Stimulated activated effector memory CD8-positive, alpha-beta T cell treated with anti-CD3 and anti-CD28 coated beads, Interleukin-12 subunit alpha, Interleukin-12 subunit beta, amount 100 ng/mL, for 72 hours (primary cell): ENCODE data around the gene NDST4.

Experiments used
- ATAC-seq: fragments of 150-1000 bp; cut with Tn5 transposase; 2 replicates; pipeline ENCODE4 v1.10.0; 2021
- DNase-seq, 2 donors: peaks; one replicate each; pipeline ENCODE4 v3.0.0; 2021 to 2022; ENCODE audit warnings: low spot score in 2 of 2
- H3K27ac Mint-ChIP-seq: one replicate; pipeline ENCODE4 v1.8.0; 2022; ENCODE audit warnings: mild to moderate bottlenecking, mixed read lengths
- H3K36me3 Mint-ChIP-seq: one replicate; pipeline ENCODE4 v1.8.0; 2022; ENCODE audit warnings: mild to moderate bottlenecking, mixed read lengths
- H3K4me1 Mint-ChIP-seq: one replicate; pipeline ENCODE4 v1.8.0; 2022; ENCODE audit warnings: mixed read lengths
- H3K4me3 Mint-ChIP-seq: one replicate; pipeline ENCODE4 v1.8.0; 2022; ENCODE audit warnings: mild to moderate bottlenecking, mixed read lengths
- H3K9me3 Mint-ChIP-seq: one replicate; pipeline ENCODE4 v1.8.0; 2022; ENCODE audit warnings: mixed read lengths

The NDST4 gene

DNA sequence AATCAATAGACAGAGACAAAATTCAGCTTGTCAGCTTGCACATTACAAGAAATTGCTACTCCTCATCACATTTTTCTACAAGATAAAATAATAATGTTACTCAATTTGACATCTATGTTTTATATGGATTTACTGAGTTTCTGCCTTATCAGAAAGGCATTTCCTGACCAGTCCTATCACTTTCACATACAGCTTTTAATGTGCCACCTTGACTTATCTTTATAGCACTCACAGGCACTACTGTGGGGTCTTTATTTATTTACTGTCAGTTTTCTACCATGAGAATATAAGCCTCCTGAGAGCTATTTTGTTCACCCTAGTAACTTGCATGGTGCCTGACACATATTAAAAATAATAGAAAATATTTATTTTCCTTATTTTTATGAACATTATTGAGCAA, 6.0 kb downstream of the NDST4 start:
- no peaks in the 10 kb centered on the region for H3K36me3 Mint-ChIP-seq
- H3K9me3 Mint-ChIP-seq, result no peaks in the 10 kb centered on the region
- no peak for ATAC-seq
- H3K4me1 Mint-ChIP-seq, result no peaks in the 10 kb centered on the region
- DNase-seq, result no peak
- no peak overlapping the region for H3K4me3 Mint-ChIP-seq
- no peak overlapping the region for H3K27ac Mint-ChIP-seq

DNA sequence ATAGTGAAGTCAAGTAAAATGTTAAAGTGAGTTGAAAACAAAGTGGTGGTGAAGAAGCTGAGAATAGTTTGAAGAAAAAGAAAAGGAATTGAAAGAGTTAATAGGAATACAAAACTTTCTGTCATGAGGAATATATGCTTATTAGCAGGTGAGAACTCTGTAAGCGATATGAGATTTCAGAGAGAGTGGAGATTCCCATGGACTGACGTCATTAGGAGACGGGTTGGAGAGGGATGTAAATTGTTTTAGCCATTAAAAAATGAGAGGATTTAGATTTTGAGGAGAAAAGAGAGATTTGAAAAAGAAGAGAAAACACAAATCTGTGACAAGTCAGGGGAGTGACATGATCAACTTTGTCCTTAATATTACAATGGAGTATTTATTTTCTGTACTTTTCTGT, 11.7 kb downstream of the NDST4 start:
- no peak overlapping the region for H3K27ac Mint-ChIP-seq
- no peak for ATAC-seq
- H3K36me3 Mint-ChIP-seq, result no peaks in the 10 kb centered on the region
- H3K4me3 Mint-ChIP-seq, result no peak overlapping the region
- DNase-seq, result no peak
- H3K4me1 Mint-ChIP-seq, result no peaks in the 10 kb centered on the region
- no peaks in the 10 kb centered on the region for H3K9me3 Mint-ChIP-seq

DNA sequence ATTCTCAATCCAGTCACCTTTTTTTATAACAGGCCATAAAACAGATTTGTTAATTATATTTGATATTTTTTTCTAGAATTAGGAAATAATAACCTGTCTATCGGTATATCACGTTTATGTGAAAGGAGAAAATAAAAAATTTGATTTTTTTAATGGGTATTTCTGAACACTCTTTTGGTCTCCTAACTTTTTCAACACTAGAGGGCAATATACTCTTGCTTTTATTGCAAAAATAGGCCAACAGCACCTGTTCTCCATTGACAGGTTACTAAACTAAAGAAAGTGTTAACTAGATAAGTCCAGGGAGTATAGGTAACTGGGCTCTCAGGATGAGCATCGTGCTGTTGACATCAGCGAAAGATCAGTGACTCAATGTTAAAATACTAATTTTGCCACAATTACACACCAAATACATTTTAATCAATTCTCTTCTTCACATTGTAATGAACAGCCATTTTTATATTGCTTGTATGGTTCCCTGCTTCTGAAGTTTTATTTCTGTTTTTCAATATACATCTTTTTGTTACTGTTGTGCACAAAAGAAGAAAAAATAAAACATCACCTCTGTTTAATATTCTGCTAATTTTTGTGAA, 22.8 kb downstream of the NDST4 start:
- no peaks in the 10 kb centered on the region for H3K9me3 Mint-ChIP-seq
- no peak for ATAC-seq
- no peak for DNase-seq
- H3K4me3 Mint-ChIP-seq, result no peak overlapping the region
- H3K36me3 Mint-ChIP-seq, result no peaks in the 10 kb centered on the region
- H3K4me1 Mint-ChIP-seq, result no peaks in the 10 kb centered on the region
- no peak overlapping the region for H3K27ac Mint-ChIP-seq

DNA sequence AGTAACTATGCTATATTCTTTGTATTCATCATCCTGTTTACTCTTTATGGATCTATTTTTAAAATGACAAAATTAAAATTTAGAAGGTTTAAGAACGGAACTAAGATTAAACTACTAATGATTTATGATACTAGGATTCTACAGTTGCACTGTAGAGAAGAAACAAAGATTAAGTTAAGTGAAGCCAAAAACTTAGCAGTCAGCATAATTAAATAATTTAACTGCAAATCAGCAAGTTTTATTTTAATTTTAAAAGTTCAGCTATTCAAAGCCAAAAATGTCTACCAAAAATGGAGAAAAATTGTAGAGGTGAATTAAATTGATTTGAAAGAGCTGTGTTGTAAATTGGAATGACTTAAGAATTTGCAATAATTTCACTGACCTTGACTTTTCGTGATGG, 30.8 kb downstream of the NDST4 start:
- no peak for ATAC-seq
- Mint-ChIP-seq H3K36me3 (no peaks in the 10 kb centered on the region), H3K4me3 (no peak overlapping the region), H3K27ac (no peak overlapping the region), H3K9me3 (peaks cover 2% of the 10 kb centered on the region), H3K4me1 (no peaks in the 10 kb centered on the region)
- no peak for DNase-seq

DNA sequence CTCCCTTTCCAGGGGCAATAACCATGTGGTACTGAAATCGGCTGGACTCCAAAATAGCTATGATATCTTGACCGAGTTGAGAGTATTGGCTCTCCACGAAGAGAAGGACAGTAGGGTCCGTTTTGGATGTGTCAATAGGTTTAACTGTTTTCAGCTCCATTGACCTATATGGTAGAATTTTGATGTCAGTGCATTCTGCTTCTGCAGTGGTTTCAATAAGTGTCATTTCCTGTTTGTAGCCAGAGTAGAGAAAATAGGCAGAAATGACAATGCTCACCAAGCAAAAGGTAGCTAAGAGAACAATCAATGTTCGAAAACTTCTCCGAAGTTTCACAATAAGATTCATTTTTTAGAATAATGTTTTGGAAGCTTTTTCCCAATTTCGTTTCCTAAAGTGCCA, 36.7 kb downstream of the NDST4 start:
- no peak overlapping the region for H3K27ac Mint-ChIP-seq
- ATAC-seq, result no peak
- H3K4me1 Mint-ChIP-seq, result no peaks in the 10 kb centered on the region
- no peaks in the 10 kb centered on the region for H3K36me3 Mint-ChIP-seq
- H3K4me3 Mint-ChIP-seq, result no peak overlapping the region
- no peaks in the 10 kb centered on the region for H3K9me3 Mint-ChIP-seq
- DNase-seq, result no peak

DNA sequence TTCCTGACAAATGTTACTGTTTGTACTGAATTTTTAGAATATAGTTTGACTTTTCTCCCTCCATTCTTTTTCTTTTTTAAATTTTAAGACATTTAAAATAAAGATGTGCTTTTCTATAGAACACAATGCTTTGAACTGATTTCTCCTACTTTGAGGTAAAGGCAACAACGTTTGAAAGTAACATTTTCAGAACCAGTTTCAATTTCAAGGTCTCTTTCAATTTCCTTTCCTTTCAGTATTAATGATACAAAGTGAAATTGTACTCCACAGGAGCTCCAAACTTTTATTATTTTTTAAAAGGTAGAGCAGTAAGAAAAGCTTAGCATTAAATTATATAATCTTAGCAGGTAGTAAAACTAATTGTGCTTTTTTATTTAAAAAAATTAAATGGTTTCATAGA, 54.9 kb downstream of the NDST4 start:
- ATAC-seq (no peak), DNase-seq (no peak)
- Mint-ChIP-seq H3K36me3 (no peaks in the 10 kb centered on the region), H3K4me3 (no peak overlapping the region), H3K27ac (no peak overlapping the region), H3K9me3 (peaks cover 3% of the 10 kb centered on the region), H3K4me1 (no peaks in the 10 kb centered on the region)

DNA sequence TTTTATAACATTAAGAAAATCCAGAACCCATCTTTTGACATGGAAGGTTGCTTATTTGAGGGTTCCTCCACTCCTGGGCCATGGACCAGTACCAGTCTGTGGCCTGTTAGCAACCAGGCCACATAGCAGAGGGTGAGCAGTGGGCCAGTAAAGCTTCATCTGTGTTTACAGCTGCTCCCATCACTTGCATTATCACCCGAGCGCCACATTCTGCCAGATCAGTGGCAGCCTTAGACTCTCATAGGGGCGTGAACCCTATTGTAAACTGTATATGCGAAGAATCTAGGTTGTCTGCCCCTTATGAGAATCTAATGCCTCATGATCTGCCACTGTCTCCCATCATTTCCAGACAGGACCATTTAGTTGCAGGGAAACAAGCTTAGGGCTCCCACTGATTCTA, 58.6 kb downstream of the NDST4 start:
- Mint-ChIP-seq H3K4me1 (no peaks in the 10 kb centered on the region), H3K36me3 (no peaks in the 10 kb centered on the region), H3K27ac (no peak overlapping the region), H3K9me3 (no peaks in the 10 kb centered on the region), H3K4me3 (no peak overlapping the region)
- ATAC-seq (no peak), DNase-seq (no peak)

DNA sequence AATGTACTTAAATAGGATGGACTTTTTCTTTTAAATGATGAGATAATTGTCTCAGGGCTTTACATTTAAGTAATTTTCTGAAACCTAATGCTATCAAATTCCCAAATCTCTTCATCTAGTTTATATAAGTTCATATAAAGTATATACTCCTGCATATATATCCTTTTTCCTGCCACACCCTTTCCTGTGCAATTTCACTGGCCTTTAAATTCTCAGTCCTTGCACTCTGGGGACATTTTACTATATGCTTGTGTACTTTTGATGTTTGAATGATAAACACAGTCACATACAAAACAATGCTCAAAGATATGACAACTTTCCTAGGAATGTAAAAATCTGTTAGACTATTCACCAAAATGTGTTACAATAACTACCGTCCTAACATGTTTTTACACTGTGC, 60.1 kb downstream of the NDST4 start:
- no peak overlapping the region for H3K27ac Mint-ChIP-seq
- no peaks in the 10 kb centered on the region for H3K9me3 Mint-ChIP-seq
- DNase-seq (no peak), ATAC-seq (no peak)
- no peak overlapping the region for H3K4me3 Mint-ChIP-seq
- H3K36me3 Mint-ChIP-seq, result no peaks in the 10 kb centered on the region
- H3K4me1 Mint-ChIP-seq, result no peaks in the 10 kb centered on the region

DNA sequence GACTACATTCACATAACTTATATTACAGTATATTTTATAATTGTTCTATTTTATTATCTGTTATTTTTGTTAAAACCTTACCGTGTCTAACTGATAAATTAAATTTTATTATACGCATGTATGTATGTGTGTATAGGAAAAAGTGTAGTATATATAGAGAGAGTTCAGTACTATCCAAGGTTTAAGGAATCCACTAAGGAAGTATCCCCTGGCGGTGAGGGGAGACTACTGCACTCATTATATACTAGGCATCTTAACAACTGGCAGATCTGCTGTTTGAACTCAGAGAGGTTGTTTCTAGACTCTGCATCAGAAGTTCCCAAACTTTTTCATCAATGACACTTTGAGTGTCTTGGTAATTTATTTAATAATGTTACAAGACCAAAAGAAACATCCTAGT, 70.9 kb downstream of the NDST4 start:
- Mint-ChIP-seq H3K36me3 (no peaks in the 10 kb centered on the region), H3K9me3 (no peaks in the 10 kb centered on the region), H3K27ac (no peak overlapping the region), H3K4me3 (no peak overlapping the region), H3K4me1 (no peaks in the 10 kb centered on the region)
- no peak for ATAC-seq
- DNase-seq, result no peak

DNA sequence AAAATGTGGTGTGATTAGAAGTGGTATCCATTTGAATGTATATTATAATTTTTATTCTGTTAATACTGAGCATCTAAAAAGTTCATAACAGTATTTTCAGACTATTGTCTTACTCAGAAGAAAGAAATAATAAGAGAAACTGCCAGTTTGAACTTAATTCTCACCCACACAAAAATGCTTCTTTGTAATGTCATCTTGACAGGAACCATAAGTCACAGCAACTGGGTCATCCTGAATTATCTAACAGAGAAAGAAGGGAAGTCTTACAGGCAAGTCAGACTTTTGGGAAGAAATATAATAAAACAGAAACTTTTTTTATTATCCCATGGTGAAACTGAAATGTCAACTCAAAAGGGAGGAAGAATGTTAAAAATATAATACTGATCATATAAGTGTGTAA, 83.1 kb downstream of the NDST4 start:
- DNase-seq, result no peak
- Mint-ChIP-seq H3K27ac (no peak overlapping the region), H3K9me3 (peaks cover 3% of the 10 kb centered on the region), H3K4me3 (no peak overlapping the region), H3K36me3 (no peaks in the 10 kb centered on the region), H3K4me1 (no peaks in the 10 kb centered on the region)
- ATAC-seq, result no peak

DNA sequence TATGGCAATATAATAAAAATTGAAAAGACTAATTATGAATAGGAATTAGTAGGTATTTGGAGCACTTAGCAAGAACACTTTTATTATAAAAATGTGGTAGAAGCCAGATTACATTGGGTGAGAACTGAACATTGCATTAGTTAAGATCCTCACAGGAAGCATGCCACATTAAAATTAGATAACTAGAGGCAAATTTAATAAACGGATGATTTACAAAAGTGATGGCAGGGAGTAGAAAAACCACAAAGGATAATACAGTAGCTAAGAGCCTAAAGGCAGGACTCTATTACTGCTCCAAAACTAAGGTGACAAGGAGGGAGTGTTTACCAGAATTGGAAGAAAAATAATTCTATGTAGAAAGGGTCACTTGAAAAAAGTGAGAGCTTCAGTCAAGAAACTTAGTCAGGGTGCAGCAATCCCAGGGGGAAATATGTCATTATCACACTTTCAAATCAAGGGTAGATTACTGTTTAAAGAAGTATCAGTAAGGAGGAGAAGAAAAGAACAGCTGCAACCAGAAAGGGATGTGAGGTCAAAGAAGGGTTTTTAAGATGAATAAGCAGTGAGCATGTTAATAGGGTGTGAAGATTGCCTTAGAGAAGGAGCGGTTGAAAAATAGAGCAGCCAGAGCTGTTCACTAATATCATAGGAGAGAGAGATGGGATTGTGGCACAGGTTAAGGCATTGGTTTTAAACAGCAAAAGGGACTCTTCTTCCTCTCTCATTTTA, 84.6 kb downstream of the NDST4 start:
- Mint-ChIP-seq H3K4me1 (no peaks in the 10 kb centered on the region), H3K9me3 (no peaks in the 10 kb centered on the region), H3K27ac (no peak overlapping the region), H3K4me3 (no peak overlapping the region), H3K36me3 (no peaks in the 10 kb centered on the region)
- no peak for DNase-seq
- no peak for ATAC-seq

DNA sequence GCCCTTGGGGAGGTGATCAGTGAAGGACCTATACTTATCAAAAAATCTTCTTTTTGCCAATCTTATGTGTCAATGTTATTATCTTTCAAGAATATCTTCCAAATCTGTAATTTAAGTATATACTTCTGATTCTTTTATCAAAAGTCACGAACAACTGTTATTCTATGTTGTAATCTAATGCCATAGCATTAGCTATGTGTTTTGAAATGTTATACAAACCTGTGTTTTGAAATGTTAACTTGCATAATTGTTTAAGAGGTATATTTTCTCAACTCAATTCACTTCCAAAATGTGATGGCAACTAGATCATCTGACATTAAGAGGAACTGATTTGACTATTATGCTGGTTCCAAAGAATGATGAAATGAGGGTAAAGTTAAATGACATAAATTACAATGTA, 113.5 kb downstream of the NDST4 start:
- H3K27ac Mint-ChIP-seq, result no peak overlapping the region
- no peak for DNase-seq

DNA sequence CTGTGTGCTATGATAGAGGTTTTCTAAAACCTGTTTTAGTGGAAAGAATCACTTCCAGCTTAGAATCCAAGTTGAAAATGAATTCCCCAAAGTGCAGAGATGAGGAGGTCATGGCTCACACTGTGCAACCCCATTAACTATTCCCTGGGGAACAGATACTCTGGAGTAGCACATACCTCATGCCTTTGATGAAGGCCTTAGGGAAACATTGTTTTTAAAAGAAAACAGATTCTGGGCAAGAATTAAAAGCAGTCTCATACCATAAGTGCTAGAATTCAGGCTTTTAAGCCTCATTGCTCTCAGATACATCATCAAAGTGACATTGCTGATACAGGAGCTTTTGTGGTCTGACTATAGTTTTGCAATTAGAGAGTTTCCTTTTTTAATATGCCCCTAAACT, 115.1 kb downstream of the NDST4 start:
- Mint-ChIP-seq H3K27ac (no peak overlapping the region), H3K4me1 (no peaks in the 10 kb centered on the region), H3K4me3 (no peak overlapping the region), H3K36me3 (no peaks in the 10 kb centered on the region), H3K9me3 (no peaks in the 10 kb centered on the region)
- no peak for DNase-seq
- ATAC-seq, result no peak

More for the DNA sequence above, 113.5 kb downstream of the NDST4 start:
- H3K4me1 Mint-ChIP-seq, result no peaks in the 10 kb centered on the region
- ATAC-seq, result no peak
- H3K36me3 Mint-ChIP-seq, result no peaks in the 10 kb centered on the region
- no peak overlapping the region for H3K4me3 Mint-ChIP-seq
- no peaks in the 10 kb centered on the region for H3K9me3 Mint-ChIP-seq

DNA sequence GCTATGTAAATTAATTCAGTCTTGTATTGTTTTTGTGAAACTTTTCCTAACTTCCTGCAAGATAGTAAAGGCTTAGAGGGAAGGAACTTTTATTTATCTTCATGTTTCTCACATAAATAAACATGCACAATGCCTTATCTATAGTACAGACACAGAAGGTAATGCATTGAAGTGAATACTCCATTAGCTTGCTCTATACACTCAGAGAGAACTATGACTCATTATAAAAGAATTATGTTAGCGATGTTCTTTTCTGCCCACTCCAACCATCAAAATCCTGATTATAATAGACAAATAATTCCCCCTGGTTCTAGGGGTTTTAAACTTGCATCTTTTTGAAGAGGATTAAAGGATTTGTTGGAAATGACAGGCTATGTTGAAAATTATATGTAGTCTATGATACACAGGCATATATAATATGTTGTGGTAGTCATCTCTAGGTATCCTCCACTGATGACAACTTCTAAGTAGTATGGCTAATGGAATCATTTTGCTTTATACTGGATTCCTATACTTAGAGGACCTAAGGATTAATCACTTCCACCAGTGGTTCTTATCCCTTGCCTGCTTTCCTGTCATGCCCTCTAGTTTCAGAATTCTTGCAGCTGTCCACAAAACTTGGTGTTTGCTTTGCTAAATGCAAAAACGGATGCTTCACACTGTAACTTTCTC, 115.7 kb downstream of the NDST4 start:
- DNase-seq, result no peak
- Mint-ChIP-seq H3K4me3 (no peak overlapping the region), H3K36me3 (no peaks in the 10 kb centered on the region), H3K27ac (no peak overlapping the region), H3K9me3 (no peaks in the 10 kb centered on the region), H3K4me1 (no peaks in the 10 kb centered on the region)
- ATAC-seq, result no peak

DNA sequence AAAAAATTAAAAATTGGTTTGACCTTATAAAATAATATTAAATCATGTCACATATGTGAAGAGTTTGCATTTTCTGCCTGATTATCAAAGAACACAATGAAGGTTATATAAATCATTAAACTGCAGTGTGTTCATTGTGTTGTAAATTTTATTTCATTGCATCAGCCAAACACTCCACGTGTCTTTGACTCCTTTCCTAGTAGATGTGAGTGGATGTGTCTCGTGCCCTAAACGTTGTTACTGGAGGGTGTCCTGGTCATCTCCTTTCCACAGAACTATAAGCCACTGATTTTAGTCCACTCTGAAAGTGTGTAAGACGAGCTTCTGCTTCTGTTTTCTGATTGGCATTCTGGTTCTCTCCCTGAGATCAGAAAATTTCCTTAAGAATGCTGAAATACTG, 127.3 kb downstream of the NDST4 start:
- DNase-seq (no peak), ATAC-seq (no peak)
- no peak overlapping the region for H3K27ac Mint-ChIP-seq
- peaks cover 6% of the 10 kb centered on the region for H3K9me3 Mint-ChIP-seq
- H3K36me3 Mint-ChIP-seq, result no peaks in the 10 kb centered on the region
- no peak overlapping the region for H3K4me3 Mint-ChIP-seq
- no peaks in the 10 kb centered on the region for H3K4me1 Mint-ChIP-seq
